Muscle layer of duodenum (tissue), 2 donors: ENCODE results near the gene LHX2.

Experiments used
- H3K27ac ChIP-seq: one replicate; pipeline ENCODE4 v1.7.0; 2013; ENCODE audit warnings: mild to moderate bottlenecking, low read length
- H3K27me3 ChIP-seq: one replicate; pipeline ENCODE4 v1.7.0; 2013; ENCODE audit warnings: low read depth, mild to moderate bottlenecking, control low read depth, low read length
- H3K36me3 ChIP-seq, 2 donors: one replicate each; pipeline ENCODE4 v1.7.0; 2013; ENCODE audit warnings: low read length in 2 of 2, control low read depth in 1 of 2, mild to moderate bottlenecking in 1 of 2; ENCODE audit not compliant: insufficient read depth in 2 of 2, control insufficient read depth in 1 of 2
- H3K4me1 ChIP-seq, 2 donors: one replicate each; pipeline ENCODE4 v1.7.0; 2013; ENCODE audit warnings: low read length in 2 of 2, mild to moderate bottlenecking in 2 of 2, control low read depth in 1 of 2, moderate library complexity in 1 of 2; ENCODE audit not compliant: insufficient read depth in 2 of 2, control insufficient read depth in 1 of 2
- H3K4me3 ChIP-seq, 2 donors: one replicate each; pipeline ENCODE4 v1.7.0; 2013; ENCODE audit warnings: low read length in 2 of 2, low read depth in 1 of 2, mild to moderate bottlenecking in 1 of 2
- H3K9me3 ChIP-seq, 2 donors: one replicate each; pipeline ENCODE4 v1.7.0; 2013; ENCODE audit warnings: low read length in 2 of 2, control low read depth in 1 of 2, mild to moderate bottlenecking in 1 of 2; ENCODE audit not compliant: control insufficient read depth in 1 of 2
- donor health status: healthy.

LHX2 gene

DNA sequence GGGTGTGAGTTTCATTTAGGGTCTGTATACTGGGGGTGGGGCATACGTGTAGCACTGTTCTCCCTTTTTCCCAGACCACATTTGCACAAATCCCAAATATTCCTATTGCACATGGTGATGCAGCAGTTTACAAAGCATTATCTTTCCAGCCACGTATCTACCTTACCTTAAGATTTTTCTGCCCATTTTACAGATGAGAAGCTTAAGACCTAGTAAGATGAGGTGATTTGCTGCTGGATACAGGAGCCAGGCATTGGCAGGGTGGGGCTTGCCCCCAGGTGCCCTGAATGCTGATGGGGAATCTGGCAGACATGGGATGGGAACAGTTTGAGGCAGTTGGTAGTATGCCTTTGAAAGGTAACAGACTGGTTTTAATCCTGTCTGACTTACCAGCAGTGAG, 12.5 kb downstream of the LHX2 start:
- Histone ChIP-seq H3K9me3 (no peaks in the 10 kb centered on the region), H3K27ac (no peak overlapping the region), H3K27me3 (peaks cover 48% of the 10 kb centered on the region), H3K36me3 (no peaks in the 10 kb centered on the region), H3K4me3 (no peak overlapping the region), H3K4me1 (peaks cover 0 to 12% of the 10 kb centered on the region in 2 donors)

DNA sequence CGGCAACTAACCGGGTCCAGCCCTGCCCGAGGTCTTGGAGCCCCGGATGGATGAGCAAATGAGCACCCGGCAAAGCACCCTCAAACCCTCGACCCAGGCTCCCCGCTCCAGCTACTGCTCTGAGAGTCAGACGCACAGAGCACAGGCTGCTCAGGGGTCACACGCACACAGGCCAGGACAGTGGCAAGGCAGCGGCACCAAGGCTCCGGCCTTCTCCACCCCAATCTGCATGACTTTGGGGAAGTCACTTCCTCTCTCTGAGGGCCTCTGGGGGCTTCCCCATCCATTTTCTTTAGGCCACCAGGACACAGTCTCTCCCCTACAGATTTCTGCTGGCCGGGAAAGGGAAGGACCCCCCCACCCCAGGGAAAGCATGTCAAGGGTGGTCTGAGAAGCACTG, 18.0 kb downstream of the LHX2 start:
- Histone ChIP-seq H3K4me1 (no peaks in the 10 kb centered on the region), H3K4me3 (no peak overlapping the region), H3K9me3 (no peaks in the 10 kb centered on the region), H3K27ac (no peak overlapping the region), H3K36me3 (no peaks in the 10 kb centered on the region), H3K27me3 (peaks cover 32% of the 10 kb centered on the region)

DNA sequence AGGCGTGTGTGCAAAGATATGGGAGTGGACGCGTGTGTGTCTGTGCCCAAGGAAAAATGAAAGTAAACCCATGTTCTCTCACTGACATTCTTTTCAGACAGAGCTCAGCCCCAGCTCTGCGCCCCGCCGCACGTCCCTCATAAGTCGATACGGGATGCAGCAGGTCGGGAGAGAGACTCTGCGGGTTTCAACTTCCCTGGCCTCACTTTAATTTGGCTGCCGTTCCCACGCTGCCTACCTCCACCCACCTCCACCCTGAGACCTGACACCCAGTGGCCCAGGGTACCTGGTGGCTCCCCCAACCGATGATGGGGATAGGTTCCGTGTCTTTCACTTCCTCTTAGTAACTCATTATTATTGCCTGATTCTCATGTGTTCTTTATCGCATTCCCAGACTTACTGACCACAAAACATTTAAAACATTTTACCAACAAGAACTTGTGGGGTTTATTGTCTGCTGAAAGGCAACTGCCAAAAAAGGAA, 19.4 kb downstream of the LHX2 start:
- no peaks in the 10 kb centered on the region for H3K36me3 ChIP-seq
- H3K4me3 ChIP-seq = no peak overlapping the region
- no peak overlapping the region for H3K27ac ChIP-seq
- no peaks in the 10 kb centered on the region for H3K4me1 ChIP-seq
- H3K27me3 ChIP-seq = peaks cover 36% of the 10 kb centered on the region
- no peaks in the 10 kb centered on the region for H3K9me3 ChIP-seq

DNA sequence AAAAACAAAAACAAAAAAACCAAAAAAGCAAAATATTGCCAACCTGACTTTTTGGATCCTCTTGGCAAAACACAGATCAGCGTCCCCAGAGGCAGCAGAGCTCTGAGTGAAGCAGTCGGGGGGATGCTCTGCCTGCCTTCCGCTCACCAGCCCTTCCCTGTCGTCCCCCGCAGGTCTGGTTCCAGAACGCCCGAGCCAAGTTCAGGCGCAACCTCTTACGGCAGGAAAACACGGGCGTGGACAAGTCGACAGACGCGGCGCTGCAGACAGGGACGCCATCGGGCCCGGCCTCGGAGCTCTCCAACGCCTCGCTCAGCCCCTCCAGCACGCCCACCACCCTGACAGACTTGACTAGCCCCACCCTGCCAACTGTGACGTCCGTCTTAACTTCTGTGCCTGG, 20.7 kb downstream of the LHX2 start:
- Histone ChIP-seq H3K4me1 (no peaks in the 10 kb centered on the region), H3K27me3 (peaks cover 36% of the 10 kb centered on the region), H3K4me3 (no peak overlapping the region), H3K36me3 (no peaks in the 10 kb centered on the region), H3K27ac (no peak overlapping the region), H3K9me3 (no peaks in the 10 kb centered on the region)

DNA sequence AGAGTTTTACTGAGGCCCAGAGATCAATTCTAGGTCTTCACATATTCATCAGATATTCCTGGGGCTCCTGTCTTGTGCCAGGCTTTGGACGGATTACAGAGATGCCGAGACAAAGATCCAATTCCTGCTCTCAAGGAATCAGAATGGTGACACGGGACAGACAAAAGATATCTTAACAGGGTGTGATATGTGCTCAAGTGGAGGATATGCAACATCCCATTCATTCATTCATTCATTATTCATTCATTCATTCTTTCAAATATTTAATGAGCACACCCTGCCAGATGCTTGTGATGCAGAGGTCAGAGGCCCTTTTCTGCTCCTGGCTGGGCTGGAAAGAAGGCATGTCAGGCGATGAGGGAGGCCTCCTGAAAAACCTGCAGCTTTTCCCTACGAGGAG, 21.8 kb downstream of the LHX2 start:
- peaks cover 36% of the 10 kb centered on the region for H3K27me3 ChIP-seq

DNA sequence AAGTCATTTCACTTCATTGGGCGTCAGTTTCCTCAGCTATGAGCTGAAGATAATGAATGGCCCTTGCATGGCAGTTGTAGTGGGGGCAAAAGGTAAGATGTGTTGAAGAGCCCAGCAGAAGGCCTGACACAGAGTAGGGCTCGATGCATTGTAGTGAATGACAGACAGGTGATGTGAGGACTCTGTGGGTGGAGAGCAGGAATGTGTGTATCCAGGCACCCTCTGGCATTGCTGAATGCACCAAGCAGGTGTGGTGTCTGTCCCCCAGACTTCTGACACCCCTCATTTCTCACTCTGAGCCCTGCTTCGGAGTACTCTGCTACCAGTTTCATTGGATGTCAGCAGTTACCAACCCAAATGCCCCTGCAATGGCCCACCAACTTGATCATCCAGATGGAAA, 22.4 kb downstream of the LHX2 start:
- H3K9me3 ChIP-seq = no peaks in the 10 kb centered on the region
- H3K36me3 ChIP-seq = no peaks in the 10 kb centered on the region
- H3K4me1 ChIP-seq = no peaks in the 10 kb centered on the region
- H3K4me3 ChIP-seq = no peak overlapping the region
- no peak overlapping the region for H3K27ac ChIP-seq
- peaks cover 36% of the 10 kb centered on the region for H3K27me3 ChIP-seq

More for the DNA sequence above, 21.8 kb downstream of the LHX2 start:
- no peaks in the 10 kb centered on the region for H3K36me3 ChIP-seq
- H3K4me3 ChIP-seq = no peak overlapping the region
- H3K27ac ChIP-seq = no peak overlapping the region
- no peaks in the 10 kb centered on the region for H3K9me3 ChIP-seq
- no peaks in the 10 kb centered on the region for H3K4me1 ChIP-seq

DNA sequence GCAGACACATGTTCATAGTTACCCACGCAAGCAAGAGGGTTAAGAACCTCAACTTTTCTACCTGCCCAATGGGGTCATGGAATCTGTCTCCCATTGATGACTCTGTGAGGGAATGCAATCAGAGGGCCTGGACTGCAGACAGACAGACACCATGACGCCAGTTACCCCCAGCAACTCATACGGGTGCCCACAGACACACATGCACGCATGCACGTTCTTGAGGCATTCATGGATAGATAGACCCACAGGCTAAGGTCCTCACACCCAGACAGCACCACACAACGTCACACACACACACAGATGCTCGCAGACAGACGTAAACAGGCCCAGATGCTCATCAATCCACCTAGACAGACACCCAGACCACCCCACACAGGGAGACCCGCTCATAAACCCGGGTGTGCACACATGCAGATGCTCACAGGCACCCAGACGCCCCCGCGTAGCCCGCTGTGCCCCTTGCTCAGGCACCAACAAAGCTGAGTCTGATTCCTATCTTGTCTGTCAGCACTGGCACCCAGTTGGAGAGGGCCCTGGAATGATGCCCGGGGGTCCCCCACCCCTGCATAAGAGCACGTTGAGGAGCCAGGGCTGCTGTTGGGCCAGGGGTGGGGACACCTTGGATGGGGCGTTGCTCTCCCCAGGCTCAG, 23.6 kb downstream of the LHX2 start:
- no peaks in the 10 kb centered on the region for H3K36me3 ChIP-seq
- H3K27ac ChIP-seq = no peak overlapping the region
- peaks cover 0 to under 1% of the 10 kb centered on the region in 2 donors for H3K4me1 ChIP-seq
- H3K9me3 ChIP-seq = no peaks in the 10 kb centered on the region
- no peak overlapping the region for H3K4me3 ChIP-seq
- peaks cover 40% of the 10 kb centered on the region for H3K27me3 ChIP-seq

DNA sequence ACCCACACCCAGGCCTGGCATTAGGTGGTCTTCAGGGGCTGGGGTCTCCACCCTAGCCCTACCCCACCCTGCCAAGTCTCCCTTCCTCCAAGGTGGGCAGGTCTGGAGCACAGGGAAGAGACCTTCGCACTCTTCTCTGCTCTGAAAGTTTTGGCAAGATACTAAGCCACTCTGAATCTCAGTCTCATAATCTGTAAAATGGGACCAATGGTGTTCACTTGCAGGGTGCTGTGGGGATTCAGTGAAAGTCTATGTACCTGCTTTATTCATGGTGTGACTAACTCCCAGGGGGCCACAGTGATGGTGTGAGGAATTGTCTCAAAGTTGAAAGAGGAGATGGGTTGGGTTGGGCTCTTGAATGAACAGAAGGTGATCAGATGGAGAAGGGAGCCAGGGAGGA, 25.0 kb downstream of the LHX2 start:
- H3K27me3 ChIP-seq = peaks cover 44% of the 10 kb centered on the region
- H3K9me3 ChIP-seq = no peaks in the 10 kb centered on the region
- no peak overlapping the region for H3K4me3 ChIP-seq

DNA sequence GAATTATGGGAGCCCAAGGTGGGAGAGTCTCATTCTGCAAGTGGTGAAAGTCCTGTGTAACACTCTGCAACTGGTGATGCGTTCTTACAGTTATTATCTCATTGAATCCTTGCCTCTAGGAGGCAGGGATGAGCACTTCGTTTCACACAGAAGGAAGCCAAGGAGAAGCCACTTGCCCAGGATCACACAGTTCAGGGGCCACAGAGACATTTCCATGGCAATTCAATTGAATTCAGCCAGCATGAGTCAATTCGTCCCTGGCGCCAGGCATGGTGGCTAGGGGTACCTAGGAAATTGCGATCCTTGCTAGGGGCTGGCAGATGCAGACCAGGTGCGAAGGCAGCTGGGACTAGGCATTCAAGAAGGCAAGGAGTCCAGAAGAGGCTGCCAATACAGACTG, 26.2 kb downstream of the LHX2 start:
- Histone ChIP-seq H3K4me1 (peaks cover 4 to 16% of the 10 kb centered on the region in 2 donors), H3K9me3 (no peaks in the 10 kb centered on the region), H3K36me3 (no peaks in the 10 kb centered on the region), H3K27me3 (peaks cover 41% of the 10 kb centered on the region), H3K4me3 (no peak overlapping the region), H3K27ac (no peak overlapping the region)

More for the DNA sequence above, 25.0 kb downstream of the LHX2 start:
- Histone ChIP-seq H3K4me1 (peaks cover 4 to 11% of the 10 kb centered on the region in 2 donors), H3K27ac (no peak overlapping the region), H3K36me3 (no peaks in the 10 kb centered on the region)

DNA sequence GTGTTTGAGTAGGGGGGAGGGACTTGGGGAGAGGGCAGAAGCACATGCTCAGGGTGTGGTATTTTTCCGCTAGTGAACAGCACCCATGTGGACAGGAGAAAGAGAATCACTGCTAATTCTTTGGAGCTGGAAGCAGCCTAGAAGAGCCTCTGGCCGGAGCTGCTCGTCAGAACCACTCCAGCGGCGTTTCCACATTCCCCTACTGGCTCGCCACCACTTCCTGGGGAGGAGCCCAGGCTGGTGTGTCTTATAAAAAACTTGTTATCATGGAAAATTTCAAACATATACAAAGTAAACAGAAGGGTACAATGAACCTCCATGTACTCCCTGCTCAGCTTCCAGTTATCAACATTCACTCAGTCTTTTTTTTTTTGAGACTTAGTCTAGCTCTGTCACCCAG, 26.7 kb downstream of the LHX2 start:
- Histone ChIP-seq H3K27me3 (peaks cover 37% of the 10 kb centered on the region), H3K27ac (no peak overlapping the region), H3K4me1 (peaks cover 4 to 16% of the 10 kb centered on the region in 2 donors), H3K9me3 (no peaks in the 10 kb centered on the region), H3K4me3 (no peak overlapping the region), H3K36me3 (no peaks in the 10 kb centered on the region)

DNA sequence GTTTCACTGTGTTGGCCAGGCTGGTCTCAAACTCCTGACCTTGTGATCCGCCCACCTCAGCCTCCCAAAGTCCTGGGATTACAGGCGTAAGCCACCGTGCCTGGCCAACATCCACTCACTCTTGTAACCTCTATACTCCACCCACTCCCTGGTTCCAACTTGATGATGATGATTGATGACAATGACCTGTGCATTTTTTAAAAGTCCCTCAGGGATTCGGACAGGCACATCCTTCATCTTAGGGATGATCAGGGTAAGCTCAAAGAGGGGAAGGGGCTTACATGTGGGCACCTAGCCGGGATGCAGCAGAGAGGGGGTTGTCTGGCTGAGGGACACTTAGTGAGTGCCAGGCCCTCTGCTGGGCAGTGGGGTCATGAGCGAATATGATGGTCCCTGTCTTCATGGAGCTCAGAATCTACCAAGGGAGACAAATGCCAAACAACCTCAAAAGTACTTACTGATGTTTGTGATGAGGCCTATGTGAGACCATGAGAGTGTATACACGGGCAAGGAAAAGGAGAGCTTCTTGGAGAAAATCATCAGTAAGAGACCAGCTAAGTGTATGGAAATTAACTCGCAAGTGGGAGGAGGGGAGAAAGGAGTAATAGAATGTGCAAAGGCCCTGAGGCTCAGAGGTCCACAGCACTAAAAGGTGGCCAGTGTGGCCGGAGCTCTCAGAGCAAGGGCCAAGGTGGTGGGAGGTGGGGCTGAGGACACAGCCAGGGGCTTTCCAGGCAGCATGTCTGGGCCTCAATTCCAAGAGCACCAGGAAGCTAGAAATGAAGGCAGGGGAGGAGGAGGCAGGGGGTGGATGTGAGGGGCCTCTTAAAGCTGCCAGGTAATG, 27.4 kb downstream of the LHX2 start:
- Histone ChIP-seq H3K36me3 (no peaks in the 10 kb centered on the region), H3K4me3 (no peak overlapping the region), H3K9me3 (no peaks in the 10 kb centered on the region), H3K27ac (no peak overlapping the region), H3K4me1 (peaks cover 4 to 16% of the 10 kb centered on the region in 2 donors), H3K27me3 (peaks cover 32% of the 10 kb centered on the region)
